Karpas-422 (cell line): ENCODE results near the gene HDAC4. TPM values are rescaled to one million over a fixed set of nuclear protein-coding genes. Genes with fewer than 3 reads are reported as not detected.

Experiments used
- DNase-seq: peaks from one replicate; pipeline ENCODE4 v3.0.0-alpha.2; 2015
- H2AFZ ChIP-seq: fragments of 200-600 bp; sonication (generic); 2 replicates; pipeline ENCODE4 v1.6.1; 2014; ENCODE audit warnings: antibody characterized with exemption, low read length, mixed read lengths
- H3K27ac ChIP-seq: fragments of 200-600 bp; sonication (generic); 2 replicates; pipeline ENCODE4 v1.5.1; 2014; ENCODE audit warnings: mild to moderate bottlenecking, low read length, moderate library complexity
- H3K27me3 ChIP-seq: fragments of 200-600 bp; sonication (generic); 2 replicates; pipeline ENCODE4 v1.6.1; 2014; ENCODE audit warnings: low read length, mixed read lengths
- H3K36me3 ChIP-seq: fragments of 200-600 bp; sonication (generic); 2 replicates; pipeline ENCODE4 v1.6.1; 2014; ENCODE audit warnings: low read length, mixed read lengths; ENCODE audit not compliant: insufficient read depth
- H3K4me1 ChIP-seq: fragments of 200-600 bp; sonication (generic); 2 replicates; pipeline ENCODE4 v1.6.1; 2014; ENCODE audit warnings: mild to moderate bottlenecking, low read length, mixed read lengths
- H3K4me2 ChIP-seq: fragments of 200-600 bp; sonication (generic); 2 replicates; pipeline ENCODE4 v1.6.1; 2014; ENCODE audit warnings: low read length, low read depth, mild to moderate bottlenecking; ENCODE audit not compliant: poor library complexity, severe bottlenecking
- H3K4me3 ChIP-seq: fragments of 200-600 bp; sonication (generic); 2 replicates; pipeline ENCODE4 v1.5.1; 2014; ENCODE audit warnings: mild to moderate bottlenecking, antibody characterized with exemption, low read length, mixed read lengths
- H3K79me2 ChIP-seq: fragments of 200-600 bp; sonication (generic); 2 replicates; pipeline ENCODE4 v1.6.1; 2014; ENCODE audit warnings: mild to moderate bottlenecking, low read length, mixed read lengths
- H3K9ac ChIP-seq: fragments of 200-600 bp; sonication (generic); 2 replicates; pipeline ENCODE4 v1.6.0; 2014; ENCODE audit warnings: low read length
- H3K9me2 ChIP-seq: fragments of 200-600 bp; sonication (generic), shearing (Covaris generic); replicated peaks from 2 replicates; pipeline ENCODE4 v1.6.0; 2014; ENCODE audit warnings: mild to moderate bottlenecking, low read length, moderate library complexity; ENCODE audit not compliant: insufficient read depth
- H3K9me3 ChIP-seq: fragments of 300-700, 200-600 bp; sonication (generic); 2 replicates; pipeline ENCODE4 v1.6.1; 2014; ENCODE audit warnings: low read length, mixed read lengths
- H4K20me1 ChIP-seq: fragments of 200-600 bp; sonication (generic); 2 replicates; pipeline ENCODE4 v1.6.1; 2014; ENCODE audit warnings: mild to moderate bottlenecking, antibody characterized with exemption, low read length, low read depth; ENCODE audit not compliant: insufficient read depth
- total RNA-seq: library from RNA; depleted of rRNA; stranded (reverse); fragments of >200 nt; shearing (Covaris generic); gene quantifications from 2 replicates; pipeline ENCODE4 v1.2.3, GENCODE V29; 2014; ENCODE audit warnings: low replicate concordance

HDAC4 gene
- total RNA-seq, 1 experiment from 2014 or later: 8.5 TPM

GRCh38 chr2:239027391-239028252 lies 373.2 kb downstream of the HDAC4 start:
- H4K20me1 ChIP-seq: no peaks in the 10 kb centered on the region
- H3K36me3 ChIP-seq: no peaks in the 10 kb centered on the region
- no peaks in the 10 kb centered on the region for H3K9me2 ChIP-seq
- H3K4me1 ChIP-seq: no peaks in the 10 kb centered on the region
- H3K4me3 ChIP-seq: no peak overlapping the region
- DNase-seq: no peak
- no peak overlapping the region for H2AFZ ChIP-seq
- H3K4me2 ChIP-seq: no peak overlapping the region
- H3K9me3 ChIP-seq: no peaks in the 10 kb centered on the region
- no peaks in the 10 kb centered on the region for H3K27me3 ChIP-seq
- H3K79me2 ChIP-seq: no peaks in the 10 kb centered on the region
- no peak overlapping the region for H3K9ac ChIP-seq
- no peak overlapping the region for H3K27ac ChIP-seq

- Histone ChIP-seq H3K4me1 (no peaks in the 10 kb centered on the region), H3K36me3 (no peaks in the 10 kb centered on the region), H3K9me2 (no peaks in the 10 kb centered on the region), H3K27ac (no peak overlapping the region), H4K20me1 (no peaks in the 10 kb centered on the region), H3K27me3 (no peaks in the 10 kb centered on the region), H2AFZ (no peak overlapping the region), H3K9ac (no peak overlapping the region), H3K9me3 (no peaks in the 10 kb centered on the region), H3K4me2 (no peak overlapping the region), H3K4me3 (no peak overlapping the region), H3K79me2 (no peaks in the 10 kb centered on the region)
- DNase-seq: no peak
These were observed 374.0 kb downstream of the HDAC4 start for GRCh38 chr2:239026711-239027361.

GRCh38 chr2:239025951-239026461 lies 374.8 kb downstream of the HDAC4 start:
- Histone ChIP-seq H3K9me3 (no peaks in the 10 kb centered on the region), H3K4me2 (no peak overlapping the region)

DNA sequence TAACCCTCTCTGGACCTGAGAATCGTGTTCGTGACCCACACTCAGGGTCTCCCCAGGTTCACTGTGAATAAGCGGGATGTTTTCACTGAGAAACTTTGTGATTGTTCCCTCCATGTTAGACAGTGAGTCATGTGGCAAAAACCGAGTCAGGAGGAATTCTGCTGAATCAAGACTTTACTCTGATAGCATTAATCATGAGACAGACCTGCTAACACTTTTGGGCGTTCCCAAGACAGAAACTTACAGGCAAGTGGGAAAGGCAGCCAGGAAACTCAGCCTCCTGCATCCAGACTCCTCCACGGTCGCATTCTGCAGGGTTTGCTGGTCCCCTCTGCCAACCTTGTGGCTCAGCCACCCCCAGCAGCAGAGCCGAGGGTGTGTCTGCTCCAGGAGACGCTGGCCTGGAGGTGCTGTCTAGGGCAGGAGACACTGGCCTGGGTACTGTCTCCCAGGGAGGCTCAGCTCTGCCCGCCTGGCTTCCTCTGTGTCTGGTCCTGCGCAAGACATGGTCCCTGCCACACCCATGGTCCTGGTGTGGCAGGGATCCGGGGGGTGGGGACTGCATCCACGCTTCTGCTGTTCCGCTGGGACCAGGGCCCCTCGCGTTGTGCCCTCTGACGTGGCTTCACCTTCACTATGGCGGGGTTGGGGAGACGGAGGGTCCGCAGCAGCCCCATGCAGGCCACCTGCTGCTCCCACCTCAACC lies 375.6 kb downstream of the HDAC4 start:
- H3K36me3 ChIP-seq: no peaks in the 10 kb centered on the region
- H3K9me2 ChIP-seq: no peaks in the 10 kb centered on the region
- H3K27ac ChIP-seq: no peak overlapping the region
- H3K4me2 ChIP-seq: no peak overlapping the region
- no peak overlapping the region for H2AFZ ChIP-seq
- no peaks in the 10 kb centered on the region for H3K4me1 ChIP-seq
- H4K20me1 ChIP-seq: no peaks in the 10 kb centered on the region
- H3K9ac ChIP-seq: no peak overlapping the region
- H3K9me3 ChIP-seq: no peaks in the 10 kb centered on the region
- H3K27me3 ChIP-seq: no peaks in the 10 kb centered on the region
- H3K4me3 ChIP-seq: no peak overlapping the region
- no peaks in the 10 kb centered on the region for H3K79me2 ChIP-seq
- DNase-seq: no peak

More at GRCh38 chr2:239025951-239026461, 374.8 kb downstream of the HDAC4 start:
- no peaks in the 10 kb centered on the region for H3K4me1 ChIP-seq
- H4K20me1 ChIP-seq: no peaks in the 10 kb centered on the region
- H3K79me2 ChIP-seq: no peaks in the 10 kb centered on the region
- DNase-seq: no peak
- H3K9ac ChIP-seq: no peak overlapping the region
- no peaks in the 10 kb centered on the region for H3K9me2 ChIP-seq
- no peak overlapping the region for H3K4me3 ChIP-seq
- no peaks in the 10 kb centered on the region for H3K27me3 ChIP-seq
- H3K36me3 ChIP-seq: no peaks in the 10 kb centered on the region
- no peak overlapping the region for H2AFZ ChIP-seq
- H3K27ac ChIP-seq: no peak overlapping the region

DNA sequence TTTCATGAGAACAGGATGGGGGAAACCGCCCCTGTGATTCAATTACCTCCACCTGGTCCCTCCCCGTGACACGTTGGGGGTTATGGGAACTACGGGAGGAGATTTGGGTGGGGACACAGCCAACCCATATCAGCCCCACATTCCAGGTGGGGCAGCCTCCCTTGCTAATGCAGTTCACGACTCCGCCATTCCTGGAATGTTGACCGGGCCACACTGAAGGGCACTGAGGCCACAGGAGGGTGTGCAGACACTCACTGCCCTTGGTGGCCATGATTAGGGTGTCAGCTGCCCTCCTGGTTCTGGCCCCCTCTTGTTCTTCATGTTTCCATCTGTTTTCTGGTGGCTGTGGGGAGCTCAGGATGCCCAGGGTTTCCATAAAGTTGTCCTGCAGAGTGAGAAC lies 376.6 kb downstream of the HDAC4 start:
- H3K27me3 ChIP-seq: no peaks in the 10 kb centered on the region
- no peaks in the 10 kb centered on the region for H3K79me2 ChIP-seq
- H3K36me3 ChIP-seq: no peaks in the 10 kb centered on the region
- H3K9me3 ChIP-seq: no peaks in the 10 kb centered on the region
- H4K20me1 ChIP-seq: no peaks in the 10 kb centered on the region
- no peak overlapping the region for H3K9ac ChIP-seq
- H3K4me2 ChIP-seq: no peak overlapping the region
- H2AFZ ChIP-seq: no peak overlapping the region
- no peaks in the 10 kb centered on the region for H3K4me1 ChIP-seq
- no peak overlapping the region for H3K4me3 ChIP-seq
- no peak overlapping the region for H3K27ac ChIP-seq
- no peak for DNase-seq
- H3K9me2 ChIP-seq: no peaks in the 10 kb centered on the region

GRCh38 chr2:239022437-239023260 lies 378.2 kb downstream of the HDAC4 start:
- Histone ChIP-seq H3K4me2 (no peak overlapping the region), H2AFZ (no peak overlapping the region), H3K27ac (no peak overlapping the region), H3K4me3 (no peak overlapping the region), H3K9me3 (no peaks in the 10 kb centered on the region), H3K36me3 (no peaks in the 10 kb centered on the region), H3K9ac (no peak overlapping the region), H3K4me1 (no peaks in the 10 kb centered on the region), H4K20me1 (no peaks in the 10 kb centered on the region), H3K27me3 (no peaks in the 10 kb centered on the region), H3K9me2 (no peaks in the 10 kb centered on the region), H3K79me2 (no peaks in the 10 kb centered on the region)
- DNase-seq: no peak

DNA sequence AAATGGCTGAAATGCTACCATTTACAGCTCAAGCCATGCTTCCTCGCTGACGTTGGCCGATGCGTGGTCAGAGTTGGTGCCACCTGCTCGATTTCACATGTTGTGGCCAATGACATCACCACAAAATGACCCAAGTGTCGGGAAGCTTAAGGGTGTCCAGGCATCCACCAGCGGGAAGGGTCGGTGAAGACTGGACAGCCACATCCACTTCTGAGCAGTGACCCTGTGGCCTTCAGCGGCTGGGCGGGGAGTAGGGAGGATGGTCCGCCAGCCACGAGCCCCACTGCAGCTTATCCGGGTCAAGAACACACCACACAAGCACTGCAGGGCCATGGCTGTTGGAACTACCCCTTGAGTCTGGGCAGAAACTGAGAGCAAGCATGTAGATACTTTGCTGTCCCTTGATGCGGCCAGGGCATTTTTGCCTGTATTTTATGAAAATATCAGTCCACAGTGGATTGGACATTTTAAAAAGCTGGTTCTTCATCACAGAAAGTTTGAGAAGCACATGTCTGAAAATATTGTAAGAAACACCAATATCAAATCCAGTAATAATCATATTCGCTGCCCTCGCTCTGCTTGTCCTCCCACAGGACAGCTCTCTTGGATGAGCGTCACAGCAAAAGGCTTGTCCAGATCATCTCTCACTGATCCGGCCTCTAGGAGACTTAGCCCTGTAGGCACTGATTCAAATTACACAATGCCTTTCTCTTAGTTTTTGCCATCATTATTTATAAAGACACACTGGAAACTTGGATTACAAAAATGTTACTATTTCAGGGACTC lies 379.0 kb downstream of the HDAC4 start:
- Histone ChIP-seq H3K9me2 (no peaks in the 10 kb centered on the region), H4K20me1 (no peaks in the 10 kb centered on the region), H3K36me3 (no peaks in the 10 kb centered on the region), H3K9me3 (no peaks in the 10 kb centered on the region), H3K27ac (no peak overlapping the region), H3K79me2 (no peaks in the 10 kb centered on the region), H2AFZ (no peak overlapping the region), H3K9ac (no peak overlapping the region), H3K4me2 (no peak overlapping the region), H3K4me3 (no peak overlapping the region), H3K4me1 (no peaks in the 10 kb centered on the region), H3K27me3 (no peaks in the 10 kb centered on the region)
- no peak for DNase-seq
